Endothelial cell of umbilical vein (primary cell): Measurements from ENCODE around the gene DLL3. TPM values are rescaled to one million over a fixed set of nuclear protein-coding genes. Genes with fewer than 3 reads are reported as not detected.

Experiments
- BruUV-seq: library from RNA; stranded (reverse); fragments of 400-500 nt; replicated peaks from 2 replicates; lab custom pipeline; 2021; lab: Mats Ljungman, UMichigan
- CTCF ChIA-PET: fragments of 300-600, 350-600 bp; sonication (Branson Sonifier 250); formaldehyde crosslinking; loops from one replicate; lab custom pipeline; 2021; ENCODE audit warnings: antibody characterized with exemption, inconsistent platforms; lab: Charles Lee
- POLR2A ChIA-PET: fragments of 300-600, 350-600 bp; sonication (Branson Sonifier 250); formaldehyde crosslinking; loops from one replicate; lab custom pipeline; 2021; ENCODE audit warnings: antibody characterized with exemption, inconsistent platforms; lab: Charles Lee
- DNase-seq: peaks from one replicate; pipeline ENCODE4 v3.0.0-alpha.2; 2011; ENCODE audit warnings: low read depth, low spot score
- FAIRE-seq: peaks from 2 replicates; lab custom pipeline; 2011; peaks lifted over from hg19 to GRCh38; lab: Jason Lieb, UNC
- H2AFZ ChIP-seq: 2 replicates; pipeline ENCODE4 v1.6.0; 2012; ENCODE audit warnings: low read depth, low read length, control low read depth, inconsistent platforms
- H3K27ac ChIP-seq: 2 replicates; pipeline ENCODE4 v1.5.1; 2011; ENCODE audit warnings: low read depth, mild to moderate bottlenecking, control low read depth, low read length, moderate library complexity; ENCODE audit not compliant: insufficient read depth
- H3K27me3 ChIP-seq, 2 experiments: 2 replicates each; pipeline versions ENCODE4 v1.6.0 to v1.6.1; 2011; ENCODE audit warnings: low read length in 2 of 2, mixed read lengths in 1 of 2; ENCODE audit not compliant: control insufficient read depth in 2 of 2, insufficient read depth in 2 of 2
- H3K36me3 ChIP-seq, 2 experiments: 2 replicates in 1 of 2; 3 replicates in 1 of 2; pipeline ENCODE4 v1.5.1; 2011; ENCODE audit warnings: low read length in 2 of 2, mild to moderate bottlenecking in 1 of 2, moderate library complexity in 1 of 2; ENCODE audit not compliant: control insufficient read depth in 2 of 2, insufficient read depth in 2 of 2; ENCODE audit errors: extremely low read depth in 1 of 2
- H3K4me1 ChIP-seq: 3 replicates; pipeline ENCODE4 v1.5.1; 2011; ENCODE audit warnings: mild to moderate bottlenecking, low read length; ENCODE audit not compliant: control insufficient read depth, insufficient read depth; ENCODE audit errors: extremely low read depth
- H3K4me2 ChIP-seq: 2 replicates; pipeline ENCODE4 v1.6.1; 2011; ENCODE audit warnings: low read length, control low read depth, mixed read lengths; ENCODE audit not compliant: insufficient read depth
- H3K4me3 ChIP-seq, 3 experiments: fragments of 200-600 bp in 1 of 3; sonication (generic), shearing (Covaris generic) in 1 of 3; replicated peaks in 1 of 3; 2 replicates each; pipeline ENCODE4 v1.5.1; 2011 to 2016; ENCODE audit warnings: control low read depth in 3 of 3, low read length in 3 of 3, mild to moderate bottlenecking in 2 of 3, inconsistent platforms in 1 of 3, low read depth in 1 of 3, moderate library complexity in 1 of 3; ENCODE audit not compliant: insufficient read depth in 1 of 3
- H3K79me2 ChIP-seq: 2 replicates; pipeline ENCODE4 v1.6.0; 2012; ENCODE audit warnings: low read length, inconsistent platforms; ENCODE audit not compliant: control insufficient read depth, insufficient read depth
- H3K9ac ChIP-seq: replicated peaks from 2 replicates; pipeline ENCODE3; 2011; ENCODE audit warnings: low read length, control low read depth; ENCODE audit not compliant: insufficient read depth; ENCODE audit errors: extremely low read depth
- H3K9me1 ChIP-seq: replicated peaks from 3 replicates; pipeline ENCODE4 v1.6.0; 2011; ENCODE audit warnings: mild to moderate bottlenecking, low read length; ENCODE audit not compliant: control insufficient read depth, insufficient read depth; ENCODE audit errors: extremely low read depth
- H3K9me3 ChIP-seq: replicated peaks from 2 replicates; pipeline ENCODE4 v1.5.1; 2012; ENCODE audit warnings: low read length, inconsistent platforms; ENCODE audit not compliant: control insufficient read depth, insufficient read depth
- H4K20me1 ChIP-seq: replicated peaks from 2 replicates; pipeline ENCODE3; 2011; ENCODE audit warnings: mild to moderate bottlenecking, low read length; ENCODE audit not compliant: control insufficient read depth, insufficient read depth; ENCODE audit errors: extremely low read depth
- EZH2 ChIP-seq: IDR thresholded peaks from 2 replicates; pipeline ENCODE4 v1.6.1; 2012; ENCODE audit warnings: borderline replicate concordance, low read depth, mild to moderate bottlenecking, moderate library complexity, low read length, inconsistent platforms; ENCODE audit not compliant: severe bottlenecking
- FOS ChIP-seq: IDR thresholded peaks from 2 replicates; pipeline ENCODE4 v1.6.1; 2011; ENCODE audit warnings: mild to moderate bottlenecking, low read length, moderate library complexity, borderline replicate concordance; ENCODE audit not compliant: insufficient read depth
- GATA2 ChIP-seq: IDR thresholded peaks from 2 replicates; pipeline ENCODE4 v1.7.0; 2011; ENCODE audit warnings: low read depth, mild to moderate bottlenecking, moderate library complexity, mixed read lengths, low read length; ENCODE audit not compliant: insufficient read length, insufficient read depth
- JUN ChIP-seq: IDR thresholded peaks from 2 replicates; pipeline ENCODE4 v1.6.1; 2011; ENCODE audit warnings: borderline replicate concordance, low read depth; ENCODE audit not compliant: insufficient read length, insufficient read depth
- MYC ChIP-seq: IDR thresholded peaks from one replicate; pipeline ENCODE4 v1.6.1; 2011; ENCODE audit warnings: mild to moderate bottlenecking, low read depth, low read length
- POLR2A ChIP-seq: IDR thresholded peaks from 2 replicates; pipeline ENCODE4 v1.6.1; 2012; ENCODE audit warnings: low read depth, mild to moderate bottlenecking, control low read depth, low read length
- POLR2AphosphoS5 ChIP-seq: IDR thresholded peaks from 2 replicates; pipeline ENCODE4 v1.6.1; 2012; ENCODE audit warnings: low read depth, mild to moderate bottlenecking, control low read depth, low read length, moderate library complexity; ENCODE audit not compliant: insufficient read depth
- dilution Hi-C: fragments of 300-500 bp; cut with MboI; formaldehyde crosslinking; loops from one replicate; pipeline ENCODE4 v1.15.0; 2019; ENCODE audit warnings: low sequenced_read_pairs; ENCODE audit not compliant: extremely low pct_ligation_motif_present
- intact Hi-C: fragments of 100-400 bp; cut with micrococcal nuclease; formaldehyde crosslinking; loops from one replicate; pipeline ENCODE4 v1.10.0; 2022
- polyA plus RNA-seq, 4 experiments: library from polyadenylated mRNA; depleted of rRNA in 3 of 4; stranded (reverse) in 3 of 4; unstranded in 1 of 4; fragments of >200 nt; gene quantifications; 2 replicates each; pipeline versions ENCODE4 v1.2.1 to v1.2.3, GENCODE V29; 2011 to 2012; ENCODE audit warnings: missing spikeins in 1 of 4
- total RNA-seq: library from RNA; stranded (reverse); gene quantifications from 2 replicates; pipeline ENCODE4 v1.2.3, GENCODE V29; 2021
- TF ChIP-seq, protein P1 (sequence below), 2 donors: IDR thresholded peaks; 1 replicate in 1 of 2; 2 replicates in 1 of 2; pipeline ENCODE4 v1.5.1; 2011; ENCODE audit warnings: low read length in 2 of 2, mild to moderate bottlenecking in 2 of 2, moderate library complexity in 2 of 2, control low read depth in 1 of 2, inconsistent platforms in 1 of 2, low read depth in 1 of 2; ENCODE audit not compliant: insufficient read depth in 1 of 2; ENCODE audit errors: extremely low read depth in 1 of 2
- TF ChIP-seq, protein P2 (sequence below): IDR thresholded peaks from 2 replicates; pipeline ENCODE4 v1.6.1; 2011; ENCODE audit not compliant: insufficient read depth, insufficient read length

DLL3 gene
- total and polyA plus RNA-seq, 2 donors (not counting 3 experiments of a cell fraction or from before 2014, with no cell fraction given) = 0.40 to 0.73 TPM

DNA sequence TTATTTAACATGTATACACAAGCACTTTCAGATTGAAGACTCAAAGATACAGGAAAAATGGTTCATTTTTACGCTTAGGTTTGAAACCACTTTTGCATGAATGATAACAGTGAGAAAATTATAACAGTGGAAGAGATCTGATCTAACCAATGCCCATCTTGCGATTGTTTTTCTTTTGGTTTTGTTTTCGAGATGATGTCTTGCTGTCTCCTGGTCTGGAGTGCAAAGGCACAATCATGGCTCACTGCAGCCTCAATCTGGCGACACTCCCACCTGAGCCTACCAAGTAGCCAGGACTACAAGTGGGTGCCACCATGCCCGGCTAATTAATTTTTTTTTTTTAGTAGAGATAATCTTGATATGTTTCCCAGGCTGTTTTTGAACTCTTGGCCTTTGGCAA is 51.5 kb downstream of the DLL3 start:
- H3K9ac ChIP-seq = no peak overlapping the region
- no peaks in the 10 kb centered on the region for H3K79me2 ChIP-seq
- no peaks in the 10 kb centered on the region for H3K9me3 ChIP-seq
- BruUV-seq = no TSS peak
- no peaks in the 10 kb centered on the region for H3K9me1 ChIP-seq
- no peak overlapping the region for H3K4me3 ChIP-seq
- H3K27ac ChIP-seq = no peak overlapping the region
- dilution Hi-C loops (no loop called here), intact Hi-C loops (no loop called here)
- no peaks in the 10 kb centered on the region for H3K36me3 ChIP-seq
- H2AFZ ChIP-seq = no peak overlapping the region
- TF ChIP-seq EZH2 (no peak), POLR2AphosphoS5 (no peak), MYC (no peak), JUN (no peak), GATA2 (no peak), FOS (no peak), POLR2A (no peak)
- TF ChIP-seq, protein P1, sequence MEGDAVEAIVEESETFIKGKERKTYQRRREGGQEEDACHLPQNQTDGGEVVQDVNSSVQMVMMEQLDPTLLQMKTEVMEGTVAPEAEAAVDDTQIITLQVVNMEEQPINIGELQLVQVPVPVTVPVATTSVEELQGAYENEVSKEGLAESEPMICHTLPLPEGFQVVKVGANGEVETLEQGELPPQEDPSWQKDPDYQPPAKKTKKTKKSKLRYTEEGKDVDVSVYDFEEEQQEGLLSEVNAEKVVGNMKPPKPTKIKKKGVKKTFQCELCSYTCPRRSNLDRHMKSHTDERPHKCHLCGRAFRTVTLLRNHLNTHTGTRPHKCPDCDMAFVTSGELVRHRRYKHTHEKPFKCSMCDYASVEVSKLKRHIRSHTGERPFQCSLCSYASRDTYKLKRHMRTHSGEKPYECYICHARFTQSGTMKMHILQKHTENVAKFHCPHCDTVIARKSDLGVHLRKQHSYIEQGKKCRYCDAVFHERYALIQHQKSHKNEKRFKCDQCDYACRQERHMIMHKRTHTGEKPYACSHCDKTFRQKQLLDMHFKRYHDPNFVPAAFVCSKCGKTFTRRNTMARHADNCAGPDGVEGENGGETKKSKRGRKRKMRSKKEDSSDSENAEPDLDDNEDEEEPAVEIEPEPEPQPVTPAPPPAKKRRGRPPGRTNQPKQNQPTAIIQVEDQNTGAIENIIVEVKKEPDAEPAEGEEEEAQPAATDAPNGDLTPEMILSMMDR (IDR thresholded peaks at IDR 0.05; ENCODE audit: extremely low read depth in 1 of 2, insufficient read depth in 1 of 2, low read depth in 1 of 2, low read length in 2 of 2) = no peak
- TF ChIP-seq, protein P2, sequence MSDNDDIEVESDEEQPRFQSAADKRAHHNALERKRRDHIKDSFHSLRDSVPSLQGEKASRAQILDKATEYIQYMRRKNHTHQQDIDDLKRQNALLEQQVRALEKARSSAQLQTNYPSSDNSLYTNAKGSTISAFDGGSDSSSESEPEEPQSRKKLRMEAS = no peak
- ChIA-PET POLR2A (no interaction called here), CTCF (interaction anchor here (0.7 to 2.5 kb wide), 3 partner anchors 122 to 483 kb away, joined by 3 to 78 read pairs (median 3); no protein-coding TSS in a partner anchor)
- no peaks in the 10 kb centered on the region for H3K4me1 ChIP-seq
- H3K4me2 ChIP-seq = no peak overlapping the region
- H4K20me1 ChIP-seq = no peaks in the 10 kb centered on the region
- FAIRE-seq = no peak
- DNase-seq = no peak
- peaks cover 13% of the 10 kb centered on the region in 2 experiments for H3K27me3 ChIP-seq
